Ovary (tissue), 3 donors: Measurements from ENCODE around the gene GRPR.

ENCODE experiments used
- POLR2A ChIP-seq: fragments of 450-650 bp; IDR thresholded peaks from one replicate; pipeline ENCODE4 v1.6.1; 2017; ENCODE audit warnings: antibody characterized with exemption, mild to moderate bottlenecking, moderate library complexity
- TF ChIP-seq, protein P1 (sequence below), 3 donors: fragments of 450-650 bp in 2 of 3; fragments of 200-600 bp in 1 of 3; IDR thresholded peaks; one replicate each; pipeline versions ENCODE4 v1.5.1 to v1.8.0; 2016 to 2022; ENCODE audit warnings: antibody characterized with exemption in 3 of 3, mild to moderate bottlenecking in 1 of 3
- donor health status: DM: no; HTN: no; CAD: no.

DNA sequence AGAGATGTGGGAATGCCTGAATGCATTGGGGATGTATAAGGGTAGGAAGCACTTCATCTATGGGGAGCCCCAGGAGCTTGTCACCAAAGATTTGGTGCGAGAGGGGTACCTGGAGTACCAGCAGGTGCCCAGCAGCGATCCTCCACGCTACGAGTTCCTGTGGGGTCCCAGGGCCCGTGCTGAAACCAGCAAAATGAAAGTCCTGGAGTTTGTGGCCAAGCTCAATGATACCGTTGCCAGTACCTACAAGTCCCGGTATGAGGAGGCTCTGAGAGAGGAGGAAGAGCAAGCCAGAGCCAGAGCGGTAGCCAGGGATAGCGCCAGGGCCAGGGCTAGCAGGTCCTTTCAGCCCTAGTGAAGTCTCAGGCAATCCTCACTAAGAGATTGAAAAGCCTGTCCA lies 47.7 kb downstream of the GRPR start:
- TF ChIP-seq, protein P1, sequence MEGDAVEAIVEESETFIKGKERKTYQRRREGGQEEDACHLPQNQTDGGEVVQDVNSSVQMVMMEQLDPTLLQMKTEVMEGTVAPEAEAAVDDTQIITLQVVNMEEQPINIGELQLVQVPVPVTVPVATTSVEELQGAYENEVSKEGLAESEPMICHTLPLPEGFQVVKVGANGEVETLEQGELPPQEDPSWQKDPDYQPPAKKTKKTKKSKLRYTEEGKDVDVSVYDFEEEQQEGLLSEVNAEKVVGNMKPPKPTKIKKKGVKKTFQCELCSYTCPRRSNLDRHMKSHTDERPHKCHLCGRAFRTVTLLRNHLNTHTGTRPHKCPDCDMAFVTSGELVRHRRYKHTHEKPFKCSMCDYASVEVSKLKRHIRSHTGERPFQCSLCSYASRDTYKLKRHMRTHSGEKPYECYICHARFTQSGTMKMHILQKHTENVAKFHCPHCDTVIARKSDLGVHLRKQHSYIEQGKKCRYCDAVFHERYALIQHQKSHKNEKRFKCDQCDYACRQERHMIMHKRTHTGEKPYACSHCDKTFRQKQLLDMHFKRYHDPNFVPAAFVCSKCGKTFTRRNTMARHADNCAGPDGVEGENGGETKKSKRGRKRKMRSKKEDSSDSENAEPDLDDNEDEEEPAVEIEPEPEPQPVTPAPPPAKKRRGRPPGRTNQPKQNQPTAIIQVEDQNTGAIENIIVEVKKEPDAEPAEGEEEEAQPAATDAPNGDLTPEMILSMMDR (IDR thresholded peaks at IDR 0.05) = no peak
- no peak for TF ChIP-seq POLR2A
